HepG2 (cell line): ENCODE measurements around the gene CCL27. TPM values are rescaled to one million over a fixed set of nuclear protein-coding genes. Genes with fewer than 3 reads are reported as not detected.

Experiments used
- CAMTA2 ChIP-seq: sonication (generic); formaldehyde crosslinking; IDR thresholded peaks from 2 replicates; pipeline ENCODE4 v1.4.0; 2020; ENCODE audit warnings: mild to moderate bottlenecking, missing genetic modification reagents, borderline replicate concordance
- CHD4 ChIP-seq: fragments of 200-600 bp; sonication (generic); IDR thresholded peaks from 2 replicates; pipeline ENCODE4 v1.7.0; 2017; ENCODE audit warnings: mild to moderate bottlenecking, low read length, borderline replicate concordance
- DMAP1 ChIP-seq: IDR thresholded peaks from 2 replicates; pipeline ENCODE4 v1.6.1; 2016
- GFI1 ChIP-seq: sonication (generic); formaldehyde crosslinking; IDR thresholded peaks from 2 replicates; pipeline ENCODE4 v1.5.0; 2020; ENCODE audit warnings: missing genetic modification reagents, mild to moderate bottlenecking, borderline replicate concordance
- MAZ ChIP-seq, 2 experiments: sonication (generic) in 1 of 2; formaldehyde crosslinking in 1 of 2; IDR thresholded peaks; 2 replicates each; pipeline versions ENCODE4 v1.5.0 to v1.6.1; 2012 to 2020; ENCODE audit warnings: low read depth in 2 of 2, mild to moderate bottlenecking in 2 of 2, borderline replicate concordance in 1 of 2, improper control_type of control experiment in 1 of 2, low read length in 1 of 2, missing genetic modification reagents in 1 of 2, moderate library complexity in 1 of 2
- NFKBIZ ChIP-seq: IDR thresholded peaks from 2 replicates; pipeline ENCODE4 v1.6.1; 2018; ENCODE audit warnings: missing genetic modification reagents, missing compliant biosample characterization
- SOX6 ChIP-seq, 2 experiments: fragments of 450-650 bp in 1 of 2; sonication (generic) in 1 of 2; formaldehyde crosslinking in 1 of 2; IDR thresholded peaks; 2 replicates each; pipeline versions ENCODE4 v1.4.0 to v1.6.1; 2017 to 2020; ENCODE audit warnings: antibody characterized with exemption in 1 of 2, mild to moderate bottlenecking in 1 of 2, missing genetic modification reagents in 1 of 2
- XRCC5 ChIP-seq: fragments of 200-400 bp; formaldehyde crosslinking; optimal IDR thresholded peaks from 2 replicates; pipeline ENCODE3; 2017; ENCODE audit warnings: mild to moderate bottlenecking, low read length
- ZNF234 ChIP-seq: sonication (generic); formaldehyde crosslinking; conservative IDR thresholded peaks from 2 replicates; pipeline ENCODE4 v1.5.1; 2020; ENCODE audit warnings: mild to moderate bottlenecking, missing genetic modification reagents
- ZNF326 ChIP-seq: sonication (generic); formaldehyde crosslinking; IDR thresholded peaks from 2 replicates; pipeline ENCODE4 v1.4.0; 2020; ENCODE audit warnings: missing genetic modification reagents, borderline replicate concordance
- ZNF660 ChIP-seq: sonication (generic); formaldehyde crosslinking; IDR thresholded peaks from 2 replicates; pipeline ENCODE4 v1.5.1; 2020; ENCODE audit warnings: mild to moderate bottlenecking, low read depth, missing genetic modification reagents, borderline replicate concordance
- polyA plus RNA-seq, 8 experiments: library from polyadenylated mRNA; depleted of rRNA in 3 of 8; stranded (reverse) in 7 of 8; unstranded in 1 of 8; fragments of >200 nt; fragmentation: Illumina TruSeq in 4 of 8; extraction: Trizol in 4 of 8; gene quantifications; 2 replicates each; pipeline versions ENCODE4 v1.2.1 to v1.2.3, GENCODE V29; 2011 to 2016; ENCODE audit warnings: low read depth in 4 of 8, missing spikeins in 1 of 8, mixed read lengths in 1 of 8; ENCODE audit not compliant: insufficient read depth in 1 of 8
- total RNA-seq, 5 experiments: library from RNA; depleted of rRNA; stranded (reverse); fragments of >200 nt; fragmentation: Illumina TruSeq; extraction: Trizol; gene quantifications; 2 replicates each; pipeline ENCODE4 v1.2.3, GENCODE V29; 2016; ENCODE audit warnings: low read depth in 1 of 5
- TF ChIP-seq, protein P1 (sequence below): sonication (generic); formaldehyde crosslinking; IDR thresholded peaks from 2 replicates; pipeline ENCODE4 v1.4.0; 2020; ENCODE audit warnings: missing genetic modification reagents, mild to moderate bottlenecking, borderline replicate concordance
- TF ChIP-seq, protein P2 (sequence below): IDR thresholded peaks from 2 replicates; pipeline ENCODE4 v1.6.1; 2016; ENCODE audit warnings: missing compliant biosample characterization, missing genetic modification reagents, borderline replicate concordance
- TF ChIP-seq, protein P3 (sequence below): sonication (generic); formaldehyde crosslinking; IDR thresholded peaks from 2 replicates; pipeline ENCODE4 v1.4.0; 2020; ENCODE audit warnings: missing genetic modification reagents
- TF ChIP-seq, protein P4 (sequence below): sonication (generic); formaldehyde crosslinking; IDR thresholded peaks from 2 replicates; pipeline ENCODE4 v1.5.1; 2020; ENCODE audit warnings: mild to moderate bottlenecking, missing genetic modification reagents, moderate library complexity

Gene CCL27
- total and polyA plus RNA-seq, 2 of the 13 experiments (the other 11 are each of a cell fraction or from before 2014, with no cell fraction given): not detected

DNA sequence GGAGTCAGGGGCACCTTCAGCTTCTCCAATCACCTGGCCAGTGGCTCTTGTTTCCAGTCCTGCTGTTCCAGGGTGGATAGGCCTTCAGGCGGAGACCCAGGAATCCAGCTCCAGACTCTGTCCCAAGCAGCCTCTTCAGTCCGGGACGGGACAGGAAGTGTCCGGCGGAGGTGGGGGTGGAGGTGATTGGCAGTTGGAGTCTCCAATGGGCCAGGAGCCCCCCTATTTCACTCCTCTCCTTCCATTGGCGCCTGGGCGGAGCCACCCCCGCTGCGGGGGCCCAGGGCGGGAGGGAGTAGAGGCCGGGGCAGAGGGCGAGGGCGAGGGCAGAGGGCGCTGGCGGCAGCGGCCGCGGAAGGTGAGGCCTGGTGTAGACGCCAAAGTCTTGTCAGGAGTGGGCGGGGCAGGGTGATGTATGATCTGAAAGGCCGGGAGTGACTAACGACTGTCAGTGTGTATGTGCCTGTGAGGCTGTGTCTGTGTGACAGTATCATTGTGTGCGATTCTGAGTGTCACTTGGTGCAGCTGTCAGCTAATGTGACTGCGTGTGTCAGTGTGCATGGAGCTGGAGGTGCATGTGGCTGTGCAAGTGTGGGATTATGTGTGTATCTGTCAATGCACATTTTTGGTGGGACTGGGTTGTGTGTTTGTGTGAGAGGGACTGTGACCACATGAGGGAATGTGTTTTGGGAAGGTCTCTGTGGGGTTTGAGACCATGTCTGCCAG, 10.4 kb downstream of the CCL27 start, which contains the start of gene IL11RA (continued):
- TF ChIP-seq CAMTA2 (CRISPR knock-in tag) (no peak; the same call in 1 of the 2 replicates), CHD4 (no peak), NFKBIZ (no peak), ZNF234 (CRISPR knock-in tag) (no peak), XRCC5 (peak; percentile 87), ZNF326 (CRISPR knock-in tag) (no peak), MAZ (IDR thresholded peaks at IDR 0.05; ENCODE audit: borderline replicate concordance, low read depth, low read length) (peak; percentile 98), MAZ (CRISPR knock-in tag; IDR thresholded peaks at IDR 0.05; ENCODE audit: low read depth) (peak; percentile 73; the same call in 1 of the 2 replicates), ZNF660 (CRISPR knock-in tag) (no peak), GFI1 (CRISPR knock-in tag) (no peak), DMAP1 (CRISPR knock-in tag) (peak; percentile 47; the same call in 1 of the 2 replicates), SOX6 (IDR thresholded peaks at IDR 0.05) (no peak), SOX6 (CRISPR knock-in tag; IDR thresholded peaks at IDR 0.05) (peak; percentile 72)
- TF ChIP-seq, protein P1, sequence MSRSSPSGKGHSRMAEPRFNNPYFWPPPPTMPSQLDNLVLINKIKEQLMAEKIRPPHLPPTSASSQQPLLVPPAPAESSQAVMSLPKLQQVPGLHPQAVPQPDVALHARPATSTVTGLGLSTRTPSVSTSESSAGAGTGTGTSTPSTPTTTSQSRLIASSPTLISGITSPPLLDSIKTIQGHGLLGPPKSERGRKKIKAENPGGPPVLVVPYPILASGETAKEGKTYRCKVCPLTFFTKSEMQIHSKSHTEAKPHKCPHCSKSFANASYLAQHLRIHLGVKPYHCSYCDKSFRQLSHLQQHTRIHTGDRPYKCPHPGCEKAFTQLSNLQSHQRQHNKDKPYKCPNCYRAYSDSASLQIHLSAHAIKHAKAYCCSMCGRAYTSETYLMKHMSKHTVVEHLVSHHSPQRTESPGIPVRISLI (CRISPR knock-in tag): no peak
- TF ChIP-seq, protein P2, sequence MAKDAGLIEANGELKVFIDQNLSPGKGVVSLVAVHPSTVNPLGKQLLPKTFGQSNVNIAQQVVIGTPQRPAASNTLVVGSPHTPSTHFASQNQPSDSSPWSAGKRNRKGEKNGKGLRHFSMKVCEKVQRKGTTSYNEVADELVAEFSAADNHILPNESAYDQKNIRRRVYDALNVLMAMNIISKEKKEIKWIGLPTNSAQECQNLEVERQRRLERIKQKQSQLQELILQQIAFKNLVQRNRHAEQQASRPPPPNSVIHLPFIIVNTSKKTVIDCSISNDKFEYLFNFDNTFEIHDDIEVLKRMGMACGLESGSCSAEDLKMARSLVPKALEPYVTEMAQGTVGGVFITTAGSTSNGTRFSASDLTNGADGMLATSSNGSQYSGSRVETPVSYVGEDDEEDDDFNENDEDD (CRISPR knock-in tag): peak; percentile 84
- TF ChIP-seq, protein P3, sequence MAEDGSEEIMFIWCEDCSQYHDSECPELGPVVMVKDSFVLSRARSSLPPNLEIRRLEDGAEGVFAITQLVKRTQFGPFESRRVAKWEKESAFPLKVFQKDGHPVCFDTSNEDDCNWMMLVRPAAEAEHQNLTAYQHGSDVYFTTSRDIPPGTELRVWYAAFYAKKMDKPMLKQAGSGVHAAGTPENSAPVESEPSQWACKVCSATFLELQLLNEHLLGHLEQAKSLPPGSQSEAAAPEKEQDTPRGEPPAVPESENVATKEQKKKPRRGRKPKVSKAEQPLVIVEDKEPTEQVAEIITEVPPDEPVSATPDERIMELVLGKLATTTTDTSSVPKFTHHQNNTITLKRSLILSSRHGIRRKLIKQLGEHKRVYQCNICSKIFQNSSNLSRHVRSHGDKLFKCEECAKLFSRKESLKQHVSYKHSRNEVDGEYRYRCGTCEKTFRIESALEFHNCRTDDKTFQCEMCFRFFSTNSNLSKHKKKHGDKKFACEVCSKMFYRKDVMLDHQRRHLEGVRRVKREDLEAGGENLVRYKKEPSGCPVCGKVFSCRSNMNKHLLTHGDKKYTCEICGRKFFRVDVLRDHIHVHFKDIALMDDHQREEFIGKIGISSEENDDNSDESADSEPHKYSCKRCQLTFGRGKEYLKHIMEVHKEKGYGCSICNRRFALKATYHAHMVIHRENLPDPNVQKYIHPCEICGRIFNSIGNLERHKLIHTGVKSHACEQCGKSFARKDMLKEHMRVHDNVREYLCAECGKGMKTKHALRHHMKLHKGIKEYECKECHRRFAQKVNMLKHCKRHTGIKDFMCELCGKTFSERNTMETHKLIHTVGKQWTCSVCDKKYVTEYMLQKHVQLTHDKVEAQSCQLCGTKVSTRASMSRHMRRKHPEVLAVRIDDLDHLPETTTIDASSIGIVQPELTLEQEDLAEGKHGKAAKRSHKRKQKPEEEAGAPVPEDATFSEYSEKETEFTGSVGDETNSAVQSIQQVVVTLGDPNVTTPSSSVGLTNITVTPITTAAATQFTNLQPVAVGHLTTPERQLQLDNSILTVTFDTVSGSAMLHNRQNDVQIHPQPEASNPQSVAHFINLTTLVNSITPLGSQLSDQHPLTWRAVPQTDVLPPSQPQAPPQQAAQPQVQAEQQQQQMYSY: peak; percentile 71; the same call in 1 of the 2 replicates
- TF ChIP-seq, protein P4, sequence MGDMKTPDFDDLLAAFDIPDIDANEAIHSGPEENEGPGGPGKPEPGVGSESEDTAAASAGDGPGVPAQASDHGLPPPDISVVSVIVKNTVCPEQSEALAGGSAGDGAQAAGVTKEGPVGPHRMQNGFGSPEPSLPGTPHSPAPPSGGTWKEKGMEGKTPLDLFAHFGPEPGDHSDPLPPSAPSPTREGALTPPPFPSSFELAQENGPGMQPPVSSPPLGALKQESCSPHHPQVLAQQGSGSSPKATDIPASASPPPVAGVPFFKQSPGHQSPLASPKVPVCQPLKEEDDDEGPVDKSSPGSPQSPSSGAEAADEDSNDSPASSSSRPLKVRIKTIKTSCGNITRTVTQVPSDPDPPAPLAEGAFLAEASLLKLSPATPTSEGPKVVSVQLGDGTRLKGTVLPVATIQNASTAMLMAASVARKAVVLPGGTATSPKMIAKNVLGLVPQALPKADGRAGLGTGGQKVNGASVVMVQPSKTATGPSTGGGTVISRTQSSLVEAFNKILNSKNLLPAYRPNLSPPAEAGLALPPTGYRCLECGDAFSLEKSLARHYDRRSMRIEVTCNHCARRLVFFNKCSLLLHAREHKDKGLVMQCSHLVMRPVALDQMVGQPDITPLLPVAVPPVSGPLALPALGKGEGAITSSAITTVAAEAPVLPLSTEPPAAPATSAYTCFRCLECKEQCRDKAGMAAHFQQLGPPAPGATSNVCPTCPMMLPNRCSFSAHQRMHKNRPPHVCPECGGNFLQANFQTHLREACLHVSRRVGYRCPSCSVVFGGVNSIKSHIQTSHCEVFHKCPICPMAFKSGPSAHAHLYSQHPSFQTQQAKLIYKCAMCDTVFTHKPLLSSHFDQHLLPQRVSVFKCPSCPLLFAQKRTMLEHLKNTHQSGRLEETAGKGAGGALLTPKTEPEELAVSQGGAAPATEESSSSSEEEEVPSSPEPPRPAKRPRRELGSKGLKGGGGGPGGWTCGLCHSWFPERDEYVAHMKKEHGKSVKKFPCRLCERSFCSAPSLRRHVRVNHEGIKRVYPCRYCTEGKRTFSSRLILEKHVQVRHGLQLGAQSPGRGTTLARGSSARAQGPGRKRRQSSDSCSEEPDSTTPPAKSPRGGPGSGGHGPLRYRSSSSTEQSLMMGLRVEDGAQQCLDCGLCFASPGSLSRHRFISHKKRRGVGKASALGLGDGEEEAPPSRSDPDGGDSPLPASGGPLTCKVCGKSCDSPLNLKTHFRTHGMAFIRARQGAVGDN (CRISPR knock-in tag): peak; percentile 93
